ENCODE measurements around the gene SELENON.

The SELENON gene

GRCh38 chr1:25770541-25771220 lies 29.3 kb upstream of the SELENON start:
- no peak for DNase-seq (ENCODE audit: low read depth in 2 of 2)
- no peak overlapping the region for H3K4me3 ChIP-seq (replicated peaks in 1 of 2; ENCODE audit: low read depth in 2 of 2, low read length in 2 of 2)
- no peak for TF ChIP-seq CTCF (IDR thresholded peaks at IDR 0.05; ENCODE audit: low read depth, low read length)

- no peak for TF ChIP-seq CTCF (IDR thresholded peaks at IDR 0.05; ENCODE audit: low read depth, low read length)
- DNase-seq (ENCODE audit: low read depth in 2 of 2), result peak in 1 of 2 donors; percentile 9
- H3K4me3 ChIP-seq (replicated peaks in 1 of 2; ENCODE audit: low read depth in 2 of 2, low read length in 2 of 2), result no peak overlapping the region
Observed at GRCh38 chr1:25771221-25772114, 28.5 kb upstream of the SELENON start.

- TF ChIP-seq CTCF (IDR thresholded peaks at IDR 0.05; ENCODE audit: low read depth, low read length), result no peak
- no peak overlapping the region for H3K4me3 ChIP-seq (replicated peaks in 1 of 2; ENCODE audit: low read depth in 2 of 2, low read length in 2 of 2)
- DNase-seq (ENCODE audit: low read depth in 2 of 2), result no peak
Observed at GRCh38 chr1:25772164-25772563, 27.8 kb upstream of the SELENON start.

- no peak overlapping the region for H3K4me3 ChIP-seq (replicated peaks in 1 of 2; ENCODE audit: low read depth in 2 of 2, low read length in 2 of 2)
- DNase-seq (ENCODE audit: low read depth in 2 of 2), result no peak
- TF ChIP-seq CTCF (IDR thresholded peaks at IDR 0.05; ENCODE audit: low read depth, low read length), result no peak
Observed at GRCh38 chr1:25772692-25773245, 27.2 kb upstream of the SELENON start.

- no peak for DNase-seq (ENCODE audit: low read depth in 2 of 2)
- H3K4me3 ChIP-seq (replicated peaks in 1 of 2; ENCODE audit: low read depth in 2 of 2, low read length in 2 of 2), result no peak overlapping the region
- TF ChIP-seq CTCF (IDR thresholded peaks at IDR 0.05; ENCODE audit: low read depth, low read length), result no peak
Observed at GRCh38 chr1:25773441-25774125, 26.4 kb upstream of the SELENON start.

GRCh38 chr1:25774206-25774803 lies 25.7 kb upstream of the SELENON start:
- TF ChIP-seq CTCF (IDR thresholded peaks at IDR 0.05; ENCODE audit: low read depth, low read length), result no peak
- no peak for DNase-seq (ENCODE audit: low read depth in 2 of 2)
- no peak overlapping the region for H3K4me3 ChIP-seq (replicated peaks in 1 of 2; ENCODE audit: low read depth in 2 of 2, low read length in 2 of 2)

Measured in cardiac fibroblast (primary cell).